CD14-positive monocyte (primary cell): ENCODE data around the gene GCSAM. TPM values are rescaled to one million over a fixed set of nuclear protein-coding genes. Genes with fewer than 3 reads are reported as not detected.
A peak's percentile ranks its signal among the peaks of the same experiment; 100 is the strongest.

Experiments
- DNase-seq, 3 donors: peaks; one replicate each; pipeline ENCODE4 v3.0.0-alpha.2; 2011 to 2022
- H2AFZ ChIP-seq: 2 replicates; pipeline ENCODE4 v1.6.0; 2012; ENCODE audit warnings: mild to moderate bottlenecking, low read depth, low read length, inconsistent platforms; ENCODE audit not compliant: insufficient read depth, poor library complexity, severe bottlenecking
- H3K27ac ChIP-seq, 2 donors: 1 replicate in 1 of 2; 2 replicates in 1 of 2; pipeline ENCODE4 v1.5.1; 2012 to 2013; ENCODE audit warnings: low read length in 2 of 2, control low read depth in 1 of 2, inconsistent platforms in 1 of 2, low read depth in 1 of 2, mild to moderate bottlenecking in 1 of 2
- H3K27me3 ChIP-seq, 2 donors: one replicate each; pipeline versions ENCODE4 v1.6.0 to v1.6.1; 2011 to 2013; ENCODE audit warnings: low read length in 2 of 2; ENCODE audit not compliant: control insufficient read depth in 2 of 2, insufficient read depth in 2 of 2
- H3K36me3 ChIP-seq, 2 donors: replicated peaks in 1 of 2; 1 replicate in 1 of 2; 2 replicates in 1 of 2; pipeline versions ENCODE4 v1.5.1 to v1.6.1; 2012 to 2013; ENCODE audit warnings: low read length in 2 of 2, control low read depth in 1 of 2, inconsistent platforms in 1 of 2, mild to moderate bottlenecking in 1 of 2; ENCODE audit not compliant: insufficient read depth in 2 of 2, control insufficient read depth in 1 of 2
- H3K4me1 ChIP-seq, 2 donors: 1 replicate in 1 of 2; 2 replicates in 1 of 2; pipeline versions ENCODE4 v1.5.1 to v1.6.1; 2012 to 2013; ENCODE audit warnings: low read length in 2 of 2, control low read depth in 1 of 2, inconsistent platforms in 1 of 2, mild to moderate bottlenecking in 1 of 2, moderate library complexity in 1 of 2; ENCODE audit not compliant: insufficient read depth in 2 of 2, control insufficient read depth in 1 of 2
- H3K4me2 ChIP-seq: replicated peaks from 2 replicates; pipeline ENCODE3; 2012; ENCODE audit warnings: low read length, moderate library complexity, mild to moderate bottlenecking; ENCODE audit not compliant: poor library complexity, severe bottlenecking; ENCODE audit errors: extremely low read depth
- H3K4me3 ChIP-seq, 3 experiments: fragments of 200-600 bp in 1 of 3; sonication (generic) in 1 of 3; replicated peaks in 1 of 3; 1 replicate in 2 of 3; 2 replicates in 1 of 3; pipeline ENCODE4 v1.5.1; 2011 to 2013; ENCODE audit warnings: low read length in 3 of 3, mild to moderate bottlenecking in 3 of 3, control low read depth in 2 of 3, low read depth in 2 of 3, inconsistent platforms in 1 of 3, moderate library complexity in 1 of 3
- H3K79me2 ChIP-seq: 2 replicates; pipeline ENCODE4 v1.6.0; 2012; ENCODE audit warnings: mild to moderate bottlenecking, control low read depth, inconsistent platforms, low read length, moderate library complexity; ENCODE audit not compliant: insufficient read depth
- H3K9ac ChIP-seq: 2 replicates; pipeline ENCODE4 v1.6.0; 2017; ENCODE audit warnings: low read length, mild to moderate bottlenecking; ENCODE audit not compliant: insufficient read depth, poor library complexity, severe bottlenecking
- H3K9me3 ChIP-seq, 2 donors: replicated peaks in 1 of 2; 1 replicate in 1 of 2; 2 replicates in 1 of 2; pipeline versions ENCODE4 v1.5.1 to v1.6.1; 2012 to 2013; ENCODE audit warnings: low read length in 2 of 2, control low read depth in 1 of 2; ENCODE audit not compliant: control insufficient read depth in 1 of 2, insufficient read depth in 1 of 2
- H4K20me1 ChIP-seq: 2 replicates; pipeline ENCODE4 v1.6.0; 2012; ENCODE audit warnings: mild to moderate bottlenecking, low read length, control low read depth, moderate library complexity; ENCODE audit not compliant: insufficient read depth
- H3K27ac Mint-ChIP-seq, 7 donors: one replicate each; pipeline ENCODE4 v1.8.0; 2020; ENCODE audit warnings: mild to moderate bottlenecking in 7 of 7, mixed read lengths in 7 of 7, moderate library complexity in 6 of 7, inconsistent platforms in 2 of 7
- H3K27me3 Mint-ChIP-seq, 3 donors: one replicate each; pipeline ENCODE4 v1.8.0; 2021 to 2022; ENCODE audit warnings: low read depth in 3 of 3, mild to moderate bottlenecking in 3 of 3, mixed read lengths in 3 of 3, moderate library complexity in 3 of 3, inconsistent platforms in 1 of 3
- H3K36me3 Mint-ChIP-seq, 2 donors: one replicate each; pipeline ENCODE4 v1.8.0; 2020; ENCODE audit warnings: mixed read lengths in 2 of 2, inconsistent platforms in 1 of 2, mild to moderate bottlenecking in 1 of 2
- H3K4me1 Mint-ChIP-seq: one replicate; pipeline ENCODE4 v1.8.0; 2020; ENCODE audit warnings: mild to moderate bottlenecking, mixed read lengths
- H3K4me3 Mint-ChIP-seq, 2 donors: one replicate each; pipeline ENCODE4 v1.8.0; 2020; ENCODE audit warnings: mild to moderate bottlenecking in 2 of 2, mixed read lengths in 2 of 2, moderate library complexity in 1 of 2
- H3K9me3 Mint-ChIP-seq, 7 donors: one replicate each; pipeline ENCODE4 v1.8.0; 2020 to 2022; ENCODE audit warnings: mixed read lengths in 7 of 7, mild to moderate bottlenecking in 6 of 7, moderate library complexity in 6 of 7, inconsistent platforms in 2 of 7
- WGBS: methylation state at CpG from one replicate; pipeline ENCODE4 v1.1.5; 2013; ENCODE audit warnings: missing lambda C conversion rate; ENCODE audit not compliant: insufficient coverage; 5-methylcytosine and 5-hydroxymethylcytosine counted together
- intact Hi-C, 2 donors: fragments of 100-400 bp; cut with micrococcal nuclease; formaldehyde crosslinking; loops; one replicate each; pipeline versions ENCODE4 v1.15.0 to v1.15.1; 2023
- polyA plus RNA-seq, 3 donors: library from polyadenylated mRNA; depleted of rRNA in 1 of 3; unstranded in 2 of 3; stranded (reverse) in 1 of 3; fragments of 300-500 nt in 2 of 3; fragments of >200 nt in 1 of 3; fragmentation: Illumina TruSeq in 2 of 3; gene quantifications; 1 replicate in 2 of 3; 2 replicates in 1 of 3; pipeline ENCODE4 v1.2.3, GENCODE V29; 2012 to 2021
- TF ChIP-seq, protein P1 (sequence below): fragments of 200-600 bp; IDR thresholded peaks from one replicate; pipeline ENCODE4 v1.8.0; 2022; ENCODE audit warnings: antibody characterized with exemption, mild to moderate bottlenecking

The GCSAM gene
- polyA plus RNA-seq, 3 donors, result 0.10 to 0.16 TPM; not detected in 1

DNA sequence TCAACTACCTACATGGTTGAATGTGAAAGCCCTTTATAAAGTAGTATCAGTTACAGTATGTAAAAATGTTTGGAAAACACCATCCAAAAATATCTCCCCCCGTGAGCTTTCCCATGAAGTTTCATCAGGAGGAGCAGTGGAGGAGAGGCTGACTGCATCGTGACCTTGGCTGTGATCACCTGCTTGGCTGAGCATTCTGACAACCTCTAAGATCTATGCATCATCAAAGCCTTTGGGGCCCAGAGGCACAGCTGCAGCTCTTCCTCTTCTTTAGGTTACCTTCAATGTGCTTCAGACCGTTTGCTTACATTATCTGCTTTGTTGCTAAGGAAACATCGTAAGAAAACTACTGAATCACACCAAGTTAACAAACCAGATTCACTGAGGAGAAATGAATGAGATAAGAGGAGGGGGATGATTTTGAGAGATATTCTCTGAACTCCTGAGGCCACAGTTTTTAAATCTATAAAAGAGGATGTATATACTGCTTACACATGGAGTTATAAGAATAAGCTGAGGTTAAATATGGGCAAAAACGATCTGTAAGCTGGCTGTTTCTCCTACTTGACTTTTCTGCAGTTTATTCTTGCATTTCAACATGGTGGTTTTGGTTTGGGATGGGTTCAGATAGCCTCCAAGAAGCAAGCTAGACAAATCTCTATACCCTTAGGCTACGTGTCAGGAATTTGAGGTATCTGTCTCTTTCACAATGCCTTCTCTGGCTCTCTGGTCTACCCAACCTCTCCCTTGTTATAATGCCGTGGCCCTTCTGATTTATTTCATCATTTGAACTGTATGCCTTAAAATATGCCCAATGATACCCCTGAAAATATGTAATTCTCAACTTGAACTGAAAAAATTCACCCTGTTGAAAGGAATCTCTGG is 4.0 kb downstream of the GCSAM start:
- Histone ChIP-seq H2AFZ (no peak overlapping the region), H3K9me3 (no peaks in the 10 kb centered on the region), H3K4me3 (no peak overlapping the region), H3K27ac (no peak overlapping the region), H3K4me1 (peaks cover 26 to 50% of the 10 kb centered on the region in 2 donors), H4K20me1 (no peaks in the 10 kb centered on the region), H3K9ac (no peak overlapping the region), H3K27me3 (no peaks in the 10 kb centered on the region), H3K36me3 (no peaks in the 10 kb centered on the region), H3K79me2 (no peaks in the 10 kb centered on the region), H3K4me2 (no peak overlapping the region)
- peak overlapping the region in 4 of 7 donors; percentile 1 to 62 (median 18) for H3K27ac Mint-ChIP-seq
- TF ChIP-seq, protein P1, sequence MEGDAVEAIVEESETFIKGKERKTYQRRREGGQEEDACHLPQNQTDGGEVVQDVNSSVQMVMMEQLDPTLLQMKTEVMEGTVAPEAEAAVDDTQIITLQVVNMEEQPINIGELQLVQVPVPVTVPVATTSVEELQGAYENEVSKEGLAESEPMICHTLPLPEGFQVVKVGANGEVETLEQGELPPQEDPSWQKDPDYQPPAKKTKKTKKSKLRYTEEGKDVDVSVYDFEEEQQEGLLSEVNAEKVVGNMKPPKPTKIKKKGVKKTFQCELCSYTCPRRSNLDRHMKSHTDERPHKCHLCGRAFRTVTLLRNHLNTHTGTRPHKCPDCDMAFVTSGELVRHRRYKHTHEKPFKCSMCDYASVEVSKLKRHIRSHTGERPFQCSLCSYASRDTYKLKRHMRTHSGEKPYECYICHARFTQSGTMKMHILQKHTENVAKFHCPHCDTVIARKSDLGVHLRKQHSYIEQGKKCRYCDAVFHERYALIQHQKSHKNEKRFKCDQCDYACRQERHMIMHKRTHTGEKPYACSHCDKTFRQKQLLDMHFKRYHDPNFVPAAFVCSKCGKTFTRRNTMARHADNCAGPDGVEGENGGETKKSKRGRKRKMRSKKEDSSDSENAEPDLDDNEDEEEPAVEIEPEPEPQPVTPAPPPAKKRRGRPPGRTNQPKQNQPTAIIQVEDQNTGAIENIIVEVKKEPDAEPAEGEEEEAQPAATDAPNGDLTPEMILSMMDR, result no peak
- intact Hi-C loops, result loop anchor here in 1 of 2 donors (5.0 to 10.0 kb wide), 2 partner anchors 176 to 453 kb away; no protein-coding TSS in a partner anchor
- DNase-seq, result peak; percentile 37 to 64 (median 46)
- H3K27me3 Mint-ChIP-seq, result peaks cover 0 to 4% (median 2%) of the 10 kb centered on the region in 3 donors
- H3K9me3 Mint-ChIP-seq, result no peaks in the 10 kb centered on the region
- H3K36me3 Mint-ChIP-seq, result no peaks in the 10 kb centered on the region
- H3K4me3 Mint-ChIP-seq, result no peak overlapping the region
- H3K4me1 Mint-ChIP-seq, result peaks cover 59% of the 10 kb centered on the region
- 45% methylated on average over 2 of the region's 7 CpGs for WGBS

DNA sequence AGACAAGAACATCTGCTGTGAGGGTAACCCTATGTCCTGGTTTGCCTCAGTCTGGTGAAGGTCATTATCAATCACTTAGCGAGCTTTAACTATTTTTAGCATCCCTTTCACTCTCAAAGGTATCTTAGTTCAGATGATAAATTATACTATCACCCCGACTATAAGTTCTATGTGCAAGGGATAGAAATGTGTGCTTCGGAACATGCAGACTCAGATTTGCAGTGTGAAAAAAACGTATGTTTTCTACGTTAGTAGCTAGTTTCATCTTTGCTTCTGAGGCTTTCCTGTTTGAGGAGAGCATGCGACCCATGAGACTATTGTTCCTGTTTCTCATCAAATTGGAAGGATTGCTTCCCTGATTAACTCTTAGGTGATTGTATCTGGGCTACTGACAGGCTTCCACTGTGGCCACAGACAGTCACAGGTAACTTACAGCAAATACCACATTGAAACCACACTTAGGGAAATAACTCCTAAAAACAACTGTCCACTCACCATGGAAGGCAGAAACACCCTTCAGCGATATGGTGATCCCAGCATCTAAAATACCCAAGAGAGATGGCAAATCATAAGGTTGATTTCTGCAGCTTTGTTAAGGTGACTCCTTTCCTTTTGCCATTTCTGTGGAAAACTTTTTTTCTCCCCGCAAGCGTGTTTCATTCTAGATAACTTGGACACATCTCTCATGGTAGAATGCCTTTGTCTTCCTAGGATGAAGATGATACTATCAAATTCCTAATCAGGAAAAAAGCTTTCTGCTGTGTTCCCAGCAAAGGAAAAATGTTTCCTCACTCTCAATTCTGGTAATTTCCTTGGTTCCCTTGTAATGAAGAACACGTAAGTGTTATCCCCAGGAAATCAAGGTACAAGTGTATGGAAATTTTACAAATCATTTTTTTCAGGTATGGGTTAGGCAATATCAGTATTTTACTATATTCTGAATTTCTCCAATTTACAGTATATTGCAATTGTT is 5.2 kb downstream of the GCSAM start:
- WGBS, result 0% methylated on average over 3 of the region's 10 CpGs
- intact Hi-C loops, result loop anchor here in 1 of 2 donors (5.0 to 10.0 kb wide), 2 partner anchors 177 to 454 kb away; no protein-coding TSS in a partner anchor
- peak overlapping the region in 1 of 7 donors; percentile 15 for H3K27ac Mint-ChIP-seq
- H3K4me1 Mint-ChIP-seq, result peaks cover 48% of the 10 kb centered on the region
- H3K79me2 ChIP-seq, result no peaks in the 10 kb centered on the region
- peaks cover 17 to 38% of the 10 kb centered on the region in 2 donors for H3K4me1 ChIP-seq
- no peak for DNase-seq
- peak overlapping the region; percentile 27 for H2AFZ ChIP-seq
- peak overlapping the region; percentile 55 for H3K4me2 ChIP-seq
- peaks cover 0 to 2% (median 2%) of the 10 kb centered on the region in 3 donors for H3K27me3 Mint-ChIP-seq
- H3K9me3 ChIP-seq, result no peaks in the 10 kb centered on the region
- H3K36me3 Mint-ChIP-seq, result no peaks in the 10 kb centered on the region
- H3K36me3 ChIP-seq, result no peaks in the 10 kb centered on the region
- no peaks in the 10 kb centered on the region for H3K9me3 Mint-ChIP-seq
- no peaks in the 10 kb centered on the region for H3K27me3 ChIP-seq
- H3K9ac ChIP-seq, result no peak overlapping the region
- H3K4me3 ChIP-seq, result peak overlapping the region in 2 of 3 experiments; percentile 25 to 49
- H3K27ac ChIP-seq, result peak overlapping the region in 1 of 2 donors; percentile 27
- TF ChIP-seq, protein P1, result no peak
- no peaks in the 10 kb centered on the region for H4K20me1 ChIP-seq
- peak overlapping the region in 1 of 2 donors; percentile 56 for H3K4me3 Mint-ChIP-seq
